Stimulated activated CD4-positive, alpha-beta T cell treated with anti-CD3 and anti-CD28 coated beads, Interleukin-15, amount 100 ng/mL, for 24 hours (primary cell): ENCODE measurements around the gene ARHGEF38.
"Not testable (repeated sequence)": the region's sequence is repeated elsewhere in the genome, so short reads cannot be mapped to it uniquely, and the experiment has no call there.

Source experiments
- DNase-seq: peaks from one replicate; pipeline ENCODE4 v3.0.0-alpha.2; 2020

ARHGEF38 gene

DNA sequence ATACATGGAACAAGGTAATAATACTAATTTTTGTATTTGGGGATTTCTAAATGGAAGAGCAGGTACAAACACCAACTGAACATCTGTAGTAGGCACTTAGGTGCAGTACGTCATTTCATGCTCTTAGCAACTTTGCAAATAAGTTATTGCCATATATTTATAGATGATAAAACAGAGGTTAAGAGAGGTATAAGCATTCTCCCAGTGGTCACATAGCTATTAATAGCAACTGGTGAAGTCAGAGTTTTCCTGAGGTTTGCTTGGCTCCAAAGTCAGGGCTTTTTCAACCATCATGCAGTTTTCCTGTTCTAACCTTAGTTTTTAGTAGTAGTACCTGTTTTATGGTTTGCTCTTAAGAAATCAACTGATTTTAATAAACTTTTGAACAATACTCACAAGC lies 10.9 kb downstream of the ARHGEF38 start:
- DNase-seq: no peak

DNA sequence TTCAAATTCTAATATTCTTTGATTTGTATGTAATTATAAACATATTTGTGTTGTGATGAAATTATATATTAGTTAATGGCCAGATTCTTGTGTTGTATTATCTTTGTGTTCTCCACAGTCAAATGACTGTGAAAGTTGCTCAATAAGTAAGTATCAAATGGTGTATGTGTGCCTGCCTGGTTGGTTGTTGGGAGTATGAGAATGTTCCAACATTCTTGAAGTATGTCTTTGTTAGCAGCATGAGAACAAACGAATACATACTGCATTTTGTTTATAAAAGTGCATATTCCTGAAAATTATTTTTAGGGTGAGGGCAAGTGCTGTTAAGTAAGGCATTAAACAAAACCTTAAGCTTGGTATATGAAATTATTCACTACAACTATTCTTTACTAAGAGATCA lies 16.2 kb downstream of the ARHGEF38 start:
- no peak for DNase-seq

DNA sequence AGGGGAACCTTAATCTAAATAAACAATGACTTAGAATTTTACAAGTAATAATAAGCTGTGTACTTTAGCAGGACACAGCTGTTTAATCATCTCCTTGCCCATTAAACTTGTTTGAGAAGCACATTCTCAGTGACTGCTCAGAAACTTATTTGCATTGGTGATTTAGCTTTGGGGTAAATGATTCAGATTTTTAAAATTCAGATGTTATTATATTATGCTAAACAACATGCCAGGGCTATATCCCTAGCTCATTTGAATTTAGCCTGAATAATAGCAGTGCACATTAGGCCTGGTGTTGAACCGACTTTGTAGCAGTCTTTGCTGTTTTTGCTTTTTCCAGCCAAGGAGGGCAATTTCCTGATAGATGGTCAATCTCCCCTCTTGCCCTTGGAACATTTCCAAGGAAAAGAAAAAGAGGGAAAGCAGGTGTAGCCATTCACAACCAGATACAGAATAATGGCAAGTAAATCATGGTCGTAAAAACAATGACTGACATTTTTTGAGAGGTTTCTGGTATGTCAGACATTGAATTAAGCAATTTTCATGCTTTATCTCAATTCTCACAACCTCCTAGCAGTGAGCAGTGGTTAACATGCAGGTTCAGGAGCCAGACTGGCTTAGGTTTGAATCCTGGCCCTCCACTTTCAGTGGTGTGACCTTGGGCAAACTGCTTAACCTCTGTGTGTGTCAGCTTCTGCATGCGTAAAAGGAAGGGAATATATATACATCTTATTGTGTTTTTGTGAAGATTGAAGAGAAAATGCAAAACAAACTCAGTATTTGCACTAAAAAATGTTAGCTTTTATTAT lies 16.8 kb downstream of the ARHGEF38 start:
- DNase-seq: no peak

DNA sequence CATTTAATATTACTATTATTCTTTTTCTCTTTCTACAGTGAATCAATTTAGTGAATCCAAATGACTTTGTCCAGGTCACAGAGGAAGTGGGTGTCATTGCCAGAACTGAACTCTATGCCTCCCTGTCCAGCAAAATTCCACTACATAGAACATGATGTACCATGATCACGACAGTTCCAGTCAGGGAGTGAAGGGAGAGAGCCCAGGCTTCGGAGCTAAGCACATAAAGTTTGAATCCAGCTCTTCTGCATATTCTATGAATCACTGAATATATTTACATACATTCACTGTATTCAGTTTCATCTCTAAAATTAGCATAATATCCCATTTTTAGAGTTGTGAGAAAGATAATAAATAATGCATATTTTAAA lies 17.4 kb downstream of the ARHGEF38 start:
- DNase-seq: no peak

DNA sequence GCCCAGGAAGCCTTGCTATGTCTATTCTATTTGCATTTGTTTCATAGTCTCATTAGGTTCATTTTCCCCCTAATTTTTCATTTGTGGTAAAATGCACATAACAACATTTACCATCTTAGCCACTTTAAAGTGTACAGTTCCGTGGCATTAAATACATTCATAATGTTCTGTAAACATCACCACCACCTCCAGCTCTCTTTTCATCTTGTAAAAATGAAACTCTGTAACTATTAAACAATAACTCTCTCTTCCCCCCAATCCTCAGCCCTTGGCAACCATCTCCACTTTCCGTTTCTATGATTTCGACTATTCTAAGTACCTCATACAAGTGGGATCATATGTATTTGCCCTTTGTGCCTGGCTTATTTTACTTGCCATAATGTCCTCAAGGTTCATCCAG lies 19.9 kb downstream of the ARHGEF38 start:
- no peak for DNase-seq

DNA sequence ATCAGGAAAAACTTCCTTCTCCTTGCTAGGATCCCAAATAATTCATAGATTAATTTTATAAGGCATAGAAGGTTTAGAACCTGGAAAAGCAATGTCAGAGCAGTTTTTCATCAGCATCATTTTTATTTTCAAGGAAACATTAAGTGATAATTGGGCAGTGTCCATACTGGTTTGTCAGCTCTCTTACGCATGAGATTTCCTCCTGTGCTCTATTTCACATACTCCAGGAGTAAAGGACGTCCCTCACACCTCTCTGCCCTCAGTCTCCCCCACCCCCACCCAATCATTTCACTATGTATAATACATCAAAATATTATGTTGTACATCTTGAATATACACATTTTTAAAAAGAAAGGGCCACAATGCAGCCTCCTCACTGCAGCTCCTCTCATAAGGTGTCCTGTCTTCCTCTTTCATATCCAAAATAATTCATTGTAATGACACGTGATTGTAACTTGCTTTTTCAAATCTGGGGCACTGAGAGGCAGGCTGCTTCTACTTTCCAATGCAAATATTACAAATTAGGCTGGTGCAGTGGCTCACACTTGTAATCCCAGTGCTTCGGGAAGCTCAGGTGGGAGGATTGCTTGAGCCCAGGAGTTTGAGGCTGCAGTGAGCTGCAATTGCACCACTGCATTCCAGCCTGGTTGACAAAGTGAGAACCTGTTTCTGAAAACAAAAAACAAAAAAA lies 34.4 kb downstream of the ARHGEF38 start:
- no peak for DNase-seq

DNA sequence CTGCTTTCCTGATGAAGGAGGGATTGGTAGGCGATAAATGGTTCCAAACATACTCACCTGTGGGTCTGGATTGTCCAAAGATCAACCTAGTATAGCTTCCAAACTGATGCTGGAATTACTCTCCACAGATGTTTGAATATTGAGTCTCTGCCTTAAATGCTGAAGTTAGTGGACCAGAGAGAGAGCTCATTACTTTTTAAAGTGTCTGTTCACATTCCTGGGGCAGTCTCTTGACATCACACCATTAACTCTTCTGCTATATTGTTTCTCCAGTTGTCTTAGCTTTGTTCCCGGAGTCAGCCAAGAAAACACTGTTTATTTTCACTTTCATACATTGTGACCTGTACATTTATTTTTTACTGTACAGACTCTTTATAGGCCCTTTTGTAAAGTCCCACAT lies 35.4 kb downstream of the ARHGEF38 start:
- DNase-seq: no peak

DNA sequence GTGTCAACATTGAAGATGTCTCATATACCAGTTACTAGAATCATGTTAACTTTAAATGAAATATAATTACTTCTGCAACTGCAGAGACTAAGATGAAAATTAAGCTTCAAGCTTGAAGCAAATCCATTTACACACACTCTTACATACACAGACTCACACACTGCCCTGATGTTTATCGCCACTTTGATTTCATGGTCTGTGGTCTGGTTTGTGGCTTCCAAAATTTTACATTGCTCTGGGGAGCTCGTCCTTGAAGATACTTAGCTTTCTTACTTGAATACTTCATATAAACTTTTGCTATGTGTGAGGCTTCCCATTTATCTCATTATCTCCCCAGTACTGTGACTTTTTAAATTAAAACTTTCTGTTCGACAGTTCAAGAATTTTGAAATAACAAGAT lies 35.8 kb downstream of the ARHGEF38 start:
- no peak for DNase-seq

DNA sequence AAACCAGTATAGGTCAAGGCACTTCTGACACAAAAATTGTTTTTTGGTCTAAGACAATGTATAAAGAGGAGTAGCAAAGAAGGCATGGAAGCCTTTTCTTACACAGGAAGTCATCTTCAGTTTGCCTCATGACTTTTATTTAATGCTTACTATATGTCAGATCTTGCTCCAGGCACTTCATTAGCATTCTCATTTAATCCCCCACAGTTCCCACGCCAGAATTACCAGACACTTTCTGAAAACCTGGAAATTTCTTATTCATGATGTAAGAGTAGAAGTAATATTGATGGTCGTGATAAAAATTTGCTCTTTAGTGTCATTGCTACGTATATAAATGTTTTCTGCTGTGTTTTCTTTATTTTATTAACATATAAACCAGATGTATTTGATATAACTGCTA lies 39.2 kb downstream of the ARHGEF38 start:
- no peak for DNase-seq

DNA sequence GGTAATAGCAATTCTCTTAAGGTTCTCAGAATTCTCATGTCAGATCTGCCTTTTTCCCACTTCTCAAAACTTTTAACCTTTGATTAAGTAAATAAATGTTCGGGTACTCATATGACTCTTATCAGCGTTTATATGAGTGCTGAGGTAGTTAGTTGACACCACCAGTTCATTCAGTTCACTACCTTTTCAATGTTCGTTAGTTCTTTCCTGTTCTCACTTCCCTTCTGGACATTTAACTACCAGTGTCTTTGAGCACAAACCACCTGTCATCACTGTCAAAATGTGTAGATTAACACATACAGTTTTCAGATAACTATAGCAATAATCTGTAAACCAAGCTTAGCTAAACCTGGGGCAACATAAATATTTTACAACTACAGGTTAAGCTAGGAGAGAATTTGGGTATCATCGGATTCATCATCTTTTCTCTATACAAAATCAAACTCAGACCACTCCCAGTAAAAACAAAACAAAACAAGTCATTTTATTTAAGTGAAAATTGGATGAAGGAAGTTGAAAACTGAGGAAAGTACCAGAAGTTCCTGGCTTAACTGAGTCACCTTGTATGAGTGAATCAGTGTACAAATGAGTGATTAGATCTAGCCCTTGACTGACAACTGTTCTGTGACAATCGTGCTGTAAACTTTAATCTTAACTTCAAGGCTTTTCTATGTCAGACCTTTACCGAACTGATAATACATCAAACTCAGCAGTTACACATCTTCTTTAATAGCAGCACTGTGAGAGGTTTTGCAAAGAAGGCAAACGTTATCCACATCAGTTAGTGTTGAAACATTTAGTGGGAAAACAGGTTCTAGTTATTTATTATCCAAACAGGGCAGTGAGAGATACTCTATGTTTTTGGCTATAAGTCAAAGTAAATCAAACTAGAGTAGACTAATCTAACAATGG lies 41.9 kb downstream of the ARHGEF38 start:
- no peak for DNase-seq

DNA sequence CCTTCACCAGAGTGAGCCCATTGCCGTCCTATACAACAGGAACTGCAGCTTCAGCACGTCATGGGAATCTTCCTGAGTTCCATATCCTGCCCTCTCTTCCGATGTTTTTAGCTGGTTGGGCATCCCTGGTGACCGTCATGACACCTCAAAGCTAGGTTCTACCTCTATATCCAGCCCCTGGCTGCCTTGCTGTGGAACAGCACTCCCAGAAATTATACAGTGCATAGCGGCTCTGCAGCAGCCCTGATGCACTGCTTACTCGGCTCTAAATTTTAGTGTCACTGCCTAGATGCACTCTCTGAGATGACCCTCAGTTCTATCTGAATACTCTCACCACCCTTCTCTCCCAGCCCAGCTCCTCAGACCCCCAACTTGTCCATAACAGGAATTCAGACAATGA lies 44.3 kb downstream of the ARHGEF38 start:
- DNase-seq: no peak

DNA sequence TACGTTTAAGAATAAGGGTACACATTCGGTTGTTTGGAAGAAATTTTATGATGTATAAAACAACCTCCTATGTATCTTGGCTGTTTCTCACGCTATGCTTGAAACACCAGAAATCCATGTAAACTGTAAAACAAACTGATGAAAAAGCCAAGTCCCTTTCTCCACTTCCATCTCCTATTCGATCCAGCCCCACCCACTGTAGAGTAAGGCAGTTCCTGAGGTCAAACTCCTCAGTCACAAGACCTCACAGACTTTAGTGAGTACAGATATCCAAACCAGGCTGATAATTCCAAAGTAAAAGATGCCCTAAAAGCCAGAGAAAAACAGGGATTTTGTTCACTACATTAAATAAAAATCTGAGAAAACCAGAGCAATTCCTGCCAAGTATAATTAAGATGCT lies 45.6 kb downstream of the ARHGEF38 start:
- no peak for DNase-seq

DNA sequence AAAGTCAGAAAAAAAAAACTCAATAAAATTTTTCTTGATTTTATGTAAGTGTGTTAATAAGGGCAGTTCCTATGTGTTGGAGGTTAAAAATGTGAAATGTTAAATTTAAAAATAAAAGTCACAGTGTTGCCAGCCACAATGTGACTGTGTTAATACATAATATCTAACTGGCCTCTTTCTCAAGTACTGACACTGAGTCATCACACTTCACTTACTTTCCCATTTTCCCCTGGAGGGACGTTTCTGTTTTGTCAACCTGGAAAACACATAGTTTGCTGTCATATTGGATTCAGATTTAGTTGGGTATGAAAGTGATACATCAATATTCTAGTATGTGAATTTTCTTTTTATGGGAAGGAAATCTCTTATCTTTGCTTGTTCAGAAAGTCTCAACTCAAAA lies 46.4 kb downstream of the ARHGEF38 start:
- no peak for DNase-seq

DNA sequence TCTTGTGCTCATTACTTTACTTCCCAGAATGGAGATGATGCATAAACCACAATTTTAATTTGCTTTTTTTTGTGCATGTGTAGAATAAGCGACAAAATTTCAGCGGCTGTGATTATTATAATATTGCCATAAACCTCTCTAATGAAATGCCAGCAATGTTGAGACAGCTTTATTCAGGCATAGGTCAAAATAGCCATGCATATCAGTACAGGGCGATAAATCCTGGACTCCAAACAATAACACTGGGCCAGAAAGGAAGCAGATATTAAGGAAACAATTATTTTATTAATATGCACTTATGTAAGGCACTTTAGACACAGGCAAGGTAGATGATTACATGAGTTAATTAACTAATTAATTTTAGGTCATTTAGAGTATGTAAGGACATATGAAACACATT lies 47.1 kb downstream of the ARHGEF38 start:
- DNase-seq: no peak

DNA sequence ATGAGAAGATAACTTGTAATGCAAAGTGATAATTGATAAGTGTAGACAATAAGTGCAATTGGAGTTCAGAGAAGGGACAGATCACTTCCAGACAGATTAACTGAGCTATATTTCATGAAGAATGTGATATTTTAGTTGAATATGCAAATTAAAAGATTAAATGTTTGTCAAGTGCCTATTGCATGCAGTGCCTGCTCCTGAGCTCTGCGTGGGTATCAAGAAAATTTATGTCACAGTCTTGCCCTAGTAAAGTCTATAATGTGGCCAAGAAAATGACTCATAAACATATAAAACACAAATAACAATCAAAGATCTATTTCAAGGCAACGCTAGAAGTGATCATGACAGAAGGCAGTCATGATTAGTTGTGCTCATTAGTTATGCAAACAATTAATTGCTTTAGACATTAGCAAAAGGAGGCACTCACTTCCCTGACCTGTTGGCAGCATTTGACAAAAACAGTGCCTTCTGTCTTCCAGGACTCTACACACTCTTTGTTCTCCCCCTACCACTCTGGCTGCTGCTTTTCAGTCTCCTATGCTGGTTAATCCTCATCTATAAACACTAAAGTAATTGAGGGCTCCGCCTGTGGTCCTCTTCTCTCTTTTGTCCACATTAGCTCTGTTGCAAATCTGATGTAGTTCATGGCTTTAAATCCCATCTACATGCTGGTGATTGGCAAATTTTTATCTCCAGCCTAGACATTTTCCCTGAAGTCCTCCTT lies 47.7 kb downstream of the ARHGEF38 start:
- no peak for DNase-seq

DNA sequence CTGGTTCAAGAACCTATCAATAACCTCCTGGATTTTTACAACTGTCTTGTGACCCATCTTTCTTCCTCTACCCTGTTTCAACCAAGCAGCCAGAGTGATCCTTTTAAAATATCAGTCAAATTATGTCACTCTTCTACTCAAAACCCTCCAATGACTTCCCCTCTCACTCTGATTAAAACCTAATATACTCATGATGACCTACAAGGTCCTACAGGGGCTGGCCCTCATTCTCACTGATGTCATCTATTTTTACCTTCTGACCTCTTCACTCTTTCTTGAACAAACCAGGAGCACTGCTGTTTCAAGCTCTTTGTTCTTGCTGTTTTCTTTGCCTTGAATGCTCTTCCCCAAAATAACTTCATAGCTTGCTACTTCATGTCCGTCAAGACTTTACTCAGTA lies 48.5 kb downstream of the ARHGEF38 start:
- no peak for DNase-seq

DNA sequence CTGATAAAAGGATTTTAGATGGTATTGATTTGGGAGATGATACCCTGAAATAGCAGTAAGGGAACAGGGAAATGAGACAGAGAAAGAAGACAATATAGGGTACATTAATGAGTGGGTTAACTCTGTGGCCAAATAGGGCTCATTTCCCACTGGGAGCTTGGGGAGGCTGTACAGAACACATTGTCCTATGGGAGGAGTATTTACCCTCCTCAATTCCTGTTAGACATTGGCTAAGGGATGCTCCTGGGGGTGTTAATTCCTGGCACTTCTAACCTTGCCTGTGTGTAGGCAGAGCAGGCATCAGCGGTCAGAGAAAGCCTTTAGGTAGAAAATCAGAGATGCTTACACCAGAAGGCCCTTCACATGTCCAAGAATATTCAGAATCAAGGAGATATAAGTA lies 49.0 kb downstream of the ARHGEF38 start:
- DNase-seq: no peak

DNA sequence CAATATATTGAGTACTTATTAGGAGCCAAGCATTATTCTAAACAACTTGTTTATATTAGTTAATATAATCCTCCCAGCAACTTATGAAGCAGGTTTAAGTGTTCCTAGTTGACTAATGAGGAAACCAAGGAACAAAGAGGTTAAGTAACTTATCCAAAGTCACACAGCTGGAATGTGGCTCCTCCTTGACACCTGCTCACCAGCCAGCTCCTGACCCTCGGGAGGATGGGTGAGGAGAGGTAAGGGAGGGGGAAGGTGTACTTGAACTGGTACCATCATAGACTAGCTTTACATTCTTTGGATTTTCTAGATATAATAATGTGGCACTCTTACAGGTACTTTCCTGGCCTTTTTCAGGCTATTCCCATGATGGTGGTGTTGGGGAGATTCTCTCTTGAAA lies 50.7 kb downstream of the ARHGEF38 start:
- no peak for DNase-seq

DNA sequence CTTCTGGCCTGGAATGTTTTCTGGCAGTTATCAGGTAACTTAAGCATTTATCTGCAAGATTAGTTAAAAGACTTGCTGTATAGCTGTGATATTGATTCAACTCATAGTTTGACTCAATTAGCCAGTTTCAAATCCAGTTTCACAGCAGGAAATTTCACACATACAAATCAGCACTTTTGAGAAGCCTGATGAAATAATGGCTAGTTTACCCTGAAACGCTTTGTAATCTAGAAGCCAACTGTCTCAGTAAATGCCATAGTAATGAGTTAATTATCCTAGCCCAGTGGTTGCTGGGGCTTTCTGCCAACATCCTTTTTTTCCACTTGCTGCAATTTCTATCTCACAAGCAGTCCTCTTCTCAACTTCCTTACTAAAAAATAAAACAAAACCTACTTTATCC lies 53.1 kb downstream of the ARHGEF38 start:
- no peak for DNase-seq

DNA sequence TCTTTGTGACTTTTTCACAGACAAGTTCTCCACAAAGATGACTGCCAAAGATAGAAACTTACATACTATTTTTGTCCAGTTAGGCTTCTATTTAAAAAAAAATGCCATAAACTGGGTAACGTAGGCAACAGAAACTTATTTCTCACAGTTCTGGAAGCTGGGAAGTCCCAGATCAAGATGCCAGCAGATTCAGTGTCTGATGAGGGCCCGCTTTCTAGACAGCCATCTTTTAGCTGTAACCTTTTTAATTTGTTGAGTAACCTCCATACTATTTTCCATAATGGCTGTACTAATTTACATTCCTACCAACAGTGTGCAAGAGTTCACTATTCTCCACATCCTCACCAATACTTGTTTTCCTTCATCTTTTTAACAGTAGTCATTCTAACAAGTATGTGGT lies 55.5 kb downstream of the ARHGEF38 start:
- no peak for DNase-seq

DNA sequence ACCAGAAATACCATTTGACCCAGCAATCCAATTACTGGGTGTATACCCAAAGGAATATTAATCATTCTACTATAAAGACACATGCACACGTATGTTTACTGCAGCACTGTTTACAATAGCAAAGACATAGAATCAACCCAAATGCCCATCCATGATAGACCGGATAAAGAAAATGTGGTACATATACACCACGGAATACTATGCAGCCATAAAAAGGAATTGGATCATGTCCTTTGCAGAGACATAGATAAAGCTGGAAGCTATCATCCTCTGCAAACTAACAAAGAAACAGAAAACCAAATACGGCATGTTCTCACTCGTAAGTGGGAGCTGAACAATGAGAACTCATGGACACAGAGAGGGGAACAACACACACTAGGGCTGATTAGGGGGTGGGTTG lies 57.4 kb downstream of the ARHGEF38 start:
- not testable (repeated sequence) for DNase-seq

DNA sequence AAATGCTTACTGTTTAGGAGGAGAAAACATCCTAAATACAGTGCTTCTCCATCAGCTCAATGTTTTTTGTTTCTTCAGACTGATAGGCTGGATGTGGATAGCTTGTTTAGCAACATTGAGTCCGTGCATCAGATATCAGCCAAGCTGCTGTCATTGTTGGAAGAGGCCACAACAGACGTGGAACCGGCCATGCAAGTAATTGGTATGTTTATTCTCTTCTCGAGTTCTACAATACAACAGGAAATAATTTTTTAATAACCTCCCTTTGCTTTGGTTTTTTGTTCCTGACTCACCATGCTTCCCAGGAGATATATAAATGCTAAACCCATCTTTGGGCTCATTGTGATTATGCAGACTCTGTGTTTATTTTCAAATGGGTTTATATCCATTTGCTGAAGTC lies 60.9 kb downstream of the ARHGEF38 start:
- no peak for DNase-seq
